SW480 (cell line): ENCODE measurements around the gene POP4.

Experiments
- DNase-seq: peaks from one replicate; pipeline ENCODE4 v3.0.0-alpha.2; 2016; ENCODE audit warnings: low spot score

The POP4 gene

GRCh38 chr19:29663861-29664752 is 58.0 kb downstream of the POP4 start:
- DNase-seq: no peak

- DNase-seq: peak; percentile 51
Observed at GRCh38 chr19:29664753-29665214, 58.7 kb downstream of the POP4 start.

- peak; percentile 72 for DNase-seq
Observed at GRCh38 chr19:29665215-29665825, 59.2 kb downstream of the POP4 start, which contains the start of gene PLEKHF1. PLEKHF1 (plus strand) TSS chr19:29665461; CDS start chr19:29673840, 8,379 bp downstream.

GRCh38 chr19:29665826-29666577 is 59.9 kb downstream of the POP4 start:
- DNase-seq: peak; percentile 54
